Panc1 (cell line): Measurements from ENCODE around the gene NUDCD2.

Experiments
- TF ChIP-seq, protein P1 (sequence below): fragments of 450-650 bp; IDR thresholded peaks from 2 replicates; pipeline ENCODE4 v1.5.1; 2017; ENCODE audit warnings: mild to moderate bottlenecking
- TF ChIP-seq, protein P2 (sequence below), 2 experiments: IDR thresholded peaks; 2 replicates each; pipeline ENCODE4 v1.6.1; 2011 to 2012; ENCODE audit warnings: low read depth in 2 of 2, control low read depth in 1 of 2, low read length in 1 of 2, mild to moderate bottlenecking in 1 of 2, moderate library complexity in 1 of 2; ENCODE audit not compliant: insufficient read depth in 1 of 2

DNA sequence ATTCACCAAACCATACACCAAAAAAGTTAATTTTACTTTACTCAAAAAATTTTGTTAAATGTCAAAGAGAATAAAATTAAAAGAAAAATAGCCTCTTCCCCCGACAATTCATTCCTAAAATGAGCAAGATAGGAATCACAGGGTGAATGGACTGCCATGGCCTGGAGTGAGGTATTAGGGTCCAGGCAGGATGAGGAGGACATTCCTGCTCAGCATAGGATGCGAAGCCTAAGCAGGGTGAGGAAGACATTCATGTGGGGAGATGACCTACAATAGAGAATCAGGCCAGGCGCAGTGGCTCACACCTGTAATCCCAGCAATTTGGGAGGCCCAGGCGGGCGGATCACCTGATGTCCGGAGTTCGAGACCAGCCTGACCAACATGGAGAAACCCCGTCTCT, 8.4 kb downstream of the NUDCD2 start:
- TF ChIP-seq, protein P1, sequence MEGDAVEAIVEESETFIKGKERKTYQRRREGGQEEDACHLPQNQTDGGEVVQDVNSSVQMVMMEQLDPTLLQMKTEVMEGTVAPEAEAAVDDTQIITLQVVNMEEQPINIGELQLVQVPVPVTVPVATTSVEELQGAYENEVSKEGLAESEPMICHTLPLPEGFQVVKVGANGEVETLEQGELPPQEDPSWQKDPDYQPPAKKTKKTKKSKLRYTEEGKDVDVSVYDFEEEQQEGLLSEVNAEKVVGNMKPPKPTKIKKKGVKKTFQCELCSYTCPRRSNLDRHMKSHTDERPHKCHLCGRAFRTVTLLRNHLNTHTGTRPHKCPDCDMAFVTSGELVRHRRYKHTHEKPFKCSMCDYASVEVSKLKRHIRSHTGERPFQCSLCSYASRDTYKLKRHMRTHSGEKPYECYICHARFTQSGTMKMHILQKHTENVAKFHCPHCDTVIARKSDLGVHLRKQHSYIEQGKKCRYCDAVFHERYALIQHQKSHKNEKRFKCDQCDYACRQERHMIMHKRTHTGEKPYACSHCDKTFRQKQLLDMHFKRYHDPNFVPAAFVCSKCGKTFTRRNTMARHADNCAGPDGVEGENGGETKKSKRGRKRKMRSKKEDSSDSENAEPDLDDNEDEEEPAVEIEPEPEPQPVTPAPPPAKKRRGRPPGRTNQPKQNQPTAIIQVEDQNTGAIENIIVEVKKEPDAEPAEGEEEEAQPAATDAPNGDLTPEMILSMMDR = no peak
- TF ChIP-seq, protein P2, sequence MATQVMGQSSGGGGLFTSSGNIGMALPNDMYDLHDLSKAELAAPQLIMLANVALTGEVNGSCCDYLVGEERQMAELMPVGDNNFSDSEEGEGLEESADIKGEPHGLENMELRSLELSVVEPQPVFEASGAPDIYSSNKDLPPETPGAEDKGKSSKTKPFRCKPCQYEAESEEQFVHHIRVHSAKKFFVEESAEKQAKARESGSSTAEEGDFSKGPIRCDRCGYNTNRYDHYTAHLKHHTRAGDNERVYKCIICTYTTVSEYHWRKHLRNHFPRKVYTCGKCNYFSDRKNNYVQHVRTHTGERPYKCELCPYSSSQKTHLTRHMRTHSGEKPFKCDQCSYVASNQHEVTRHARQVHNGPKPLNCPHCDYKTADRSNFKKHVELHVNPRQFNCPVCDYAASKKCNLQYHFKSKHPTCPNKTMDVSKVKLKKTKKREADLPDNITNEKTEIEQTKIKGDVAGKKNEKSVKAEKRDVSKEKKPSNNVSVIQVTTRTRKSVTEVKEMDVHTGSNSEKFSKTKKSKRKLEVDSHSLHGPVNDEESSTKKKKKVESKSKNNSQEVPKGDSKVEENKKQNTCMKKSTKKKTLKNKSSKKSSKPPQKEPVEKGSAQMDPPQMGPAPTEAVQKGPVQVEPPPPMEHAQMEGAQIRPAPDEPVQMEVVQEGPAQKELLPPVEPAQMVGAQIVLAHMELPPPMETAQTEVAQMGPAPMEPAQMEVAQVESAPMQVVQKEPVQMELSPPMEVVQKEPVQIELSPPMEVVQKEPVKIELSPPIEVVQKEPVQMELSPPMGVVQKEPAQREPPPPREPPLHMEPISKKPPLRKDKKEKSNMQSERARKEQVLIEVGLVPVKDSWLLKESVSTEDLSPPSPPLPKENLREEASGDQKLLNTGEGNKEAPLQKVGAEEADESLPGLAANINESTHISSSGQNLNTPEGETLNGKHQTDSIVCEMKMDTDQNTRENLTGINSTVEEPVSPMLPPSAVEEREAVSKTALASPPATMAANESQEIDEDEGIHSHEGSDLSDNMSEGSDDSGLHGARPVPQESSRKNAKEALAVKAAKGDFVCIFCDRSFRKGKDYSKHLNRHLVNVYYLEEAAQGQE (IDR thresholded peaks at IDR 0.05; ENCODE audit: insufficient read depth in 1 of 2, low read depth in 2 of 2, low read length in 1 of 2) = no peak
